Naive B cell (primary cell): Measurements from ENCODE around the gene LRRC45. TPM values are rescaled to one million over a fixed set of nuclear protein-coding genes. Genes with fewer than 3 reads are reported as not detected.

Source experiments
- ATAC-seq, 2 donors: fragments of 150-1000 bp; cut with Tn5 transposase; 2 replicates each; pipeline ENCODE4 v1.10.0; 2021; ENCODE audit warnings: low read depth in 2 of 2, mild to moderate bottlenecking in 2 of 2, moderate library complexity in 2 of 2
- DNase-seq: peaks from one replicate; pipeline ENCODE4 v3.0.0; 2022
- H3K27ac Mint-ChIP-seq, 6 donors: one replicate each; pipeline ENCODE4 v1.8.0; 2020 to 2022; ENCODE audit warnings: mild to moderate bottlenecking in 6 of 6, mixed read lengths in 6 of 6, moderate library complexity in 5 of 6, inconsistent platforms in 2 of 6
- H3K27me3 Mint-ChIP-seq, 3 donors: one replicate each; pipeline ENCODE4 v1.8.0; 2021 to 2022; ENCODE audit warnings: mixed read lengths in 3 of 3, mild to moderate bottlenecking in 1 of 3
- H3K36me3 Mint-ChIP-seq, 2 donors: one replicate each; pipeline ENCODE4 v1.8.0; 2020 to 2022; ENCODE audit warnings: mixed read lengths in 2 of 2, inconsistent platforms in 1 of 2, mild to moderate bottlenecking in 1 of 2
- H3K4me1 Mint-ChIP-seq, 3 donors: one replicate each; pipeline ENCODE4 v1.8.0; 2020 to 2022; ENCODE audit warnings: mixed read lengths in 3 of 3, inconsistent platforms in 1 of 3, mild to moderate bottlenecking in 1 of 3, moderate library complexity in 1 of 3
- H3K4me3 Mint-ChIP-seq, 8 donors: one replicate each; pipeline ENCODE4 v1.8.0; 2020 to 2022; ENCODE audit warnings: mild to moderate bottlenecking in 8 of 8, mixed read lengths in 8 of 8, moderate library complexity in 8 of 8, inconsistent platforms in 2 of 8
- H3K9me3 Mint-ChIP-seq, 7 donors: one replicate each; pipeline ENCODE4 v1.8.0; 2020 to 2022; ENCODE audit warnings: mixed read lengths in 7 of 7, mild to moderate bottlenecking in 5 of 7, inconsistent platforms in 2 of 7, moderate library complexity in 1 of 7
- polyA plus RNA-seq, 6 donors: library from polyadenylated mRNA; unstranded; fragments of 300-500 nt; fragmentation: Illumina TruSeq; gene quantifications; one replicate each; pipeline ENCODE4 v1.2.3, GENCODE V29; 2021; ENCODE audit warnings: low read depth in 6 of 6

LRRC45 gene
- polyA plus RNA-seq, 6 donors from 2014 or later: 1.3 to 4.6 (median 2.6) TPM

GRCh38 chr17:82061047-82061925 is 38.2 kb downstream of the LRRC45 start:
- DNase-seq: no peak

GRCh38 chr17:82062076-82062983 is 39.2 kb downstream of the LRRC45 start:
- H3K4me1 Mint-ChIP-seq: peaks cover 0 to 7% (median 0%) of the 10 kb centered on the region in 3 donors
- peak overlapping the region in 2 of 8 donors; percentile 27 to 30 for H3K4me3 Mint-ChIP-seq
- peak overlapping the region in 1 of 6 donors; percentile 75 for H3K27ac Mint-ChIP-seq
- H3K27me3 Mint-ChIP-seq: no peaks in the 10 kb centered on the region
- ATAC-seq (no peak), DNase-seq (no peak)
- H3K9me3 Mint-ChIP-seq: no peaks in the 10 kb centered on the region
- no peaks in the 10 kb centered on the region for H3K36me3 Mint-ChIP-seq

More at GRCh38 chr17:82061047-82061925, 38.2 kb downstream of the LRRC45 start:
- ATAC-seq: no peak
- Mint-ChIP-seq H3K27ac (peak overlapping the region in 2 of 6 donors; percentile 63 to 67), H3K4me1 (peaks cover 0 to 2% (median 0%) of the 10 kb centered on the region in 3 donors), H3K4me3 (no peak overlapping the region), H3K27me3 (no peaks in the 10 kb centered on the region), H3K36me3 (no peaks in the 10 kb centered on the region), H3K9me3 (no peaks in the 10 kb centered on the region)

GRCh38 chr17:82062984-82063368 is 39.9 kb downstream of the LRRC45 start:
- H3K27ac Mint-ChIP-seq: no peak overlapping the region
- no peaks in the 10 kb centered on the region for H3K36me3 Mint-ChIP-seq
- H3K4me3 Mint-ChIP-seq: peak overlapping the region in 1 of 8 donors; percentile 27
- DNase-seq (no peak), ATAC-seq (no peak)
- no peaks in the 10 kb centered on the region for H3K27me3 Mint-ChIP-seq
- no peaks in the 10 kb centered on the region for H3K9me3 Mint-ChIP-seq
- peaks cover 0 to 8% (median 0%) of the 10 kb centered on the region in 3 donors for H3K4me1 Mint-ChIP-seq

GRCh38 chr17:82063424-82064415 is 40.6 kb downstream of the LRRC45 start:
- ATAC-seq (no peak), DNase-seq (no peak)
- H3K4me3 Mint-ChIP-seq: peak overlapping the region; percentile 67 to 88 (median 78)
- H3K27me3 Mint-ChIP-seq: no peaks in the 10 kb centered on the region
- peaks cover 0 to 8% (median 0%) of the 10 kb centered on the region in 3 donors for H3K4me1 Mint-ChIP-seq
- H3K36me3 Mint-ChIP-seq: no peaks in the 10 kb centered on the region
- H3K27ac Mint-ChIP-seq: peak overlapping the region in 3 of 6 donors; percentile 36 to 76 (median 39)
- H3K9me3 Mint-ChIP-seq: no peaks in the 10 kb centered on the region

GRCh38 chr17:82064433-82065192 is 41.5 kb downstream of the LRRC45 start:
- no peaks in the 10 kb centered on the region for H3K36me3 Mint-ChIP-seq
- H3K9me3 Mint-ChIP-seq: no peaks in the 10 kb centered on the region
- peak overlapping the region in 2 of 6 donors; percentile 39 to 89 for H3K27ac Mint-ChIP-seq
- no peaks in the 10 kb centered on the region for H3K27me3 Mint-ChIP-seq
- peak overlapping the region; percentile 67 to 88 (median 78) for H3K4me3 Mint-ChIP-seq
- no peak for ATAC-seq
- no peak for DNase-seq
- H3K4me1 Mint-ChIP-seq: peaks cover 0 to 8% (median 0%) of the 10 kb centered on the region in 3 donors

GRCh38 chr17:82065193-82065637 is 42.1 kb downstream of the LRRC45 start:
- ATAC-seq: peak; percentile 63 to 71
- no peak for DNase-seq
- H3K9me3 Mint-ChIP-seq: no peaks in the 10 kb centered on the region
- peak overlapping the region in 2 of 6 donors; percentile 38 to 39 for H3K27ac Mint-ChIP-seq
- no peaks in the 10 kb centered on the region for H3K36me3 Mint-ChIP-seq
- peak overlapping the region; percentile 67 to 88 (median 78) for H3K4me3 Mint-ChIP-seq
- peaks cover 0 to 8% (median 0%) of the 10 kb centered on the region in 3 donors for H3K4me1 Mint-ChIP-seq
- H3K27me3 Mint-ChIP-seq: no peaks in the 10 kb centered on the region

- Mint-ChIP-seq H3K4me1 (peaks cover 0 to 8% (median 0%) of the 10 kb centered on the region in 3 donors), H3K9me3 (no peaks in the 10 kb centered on the region), H3K4me3 (peak within 1 kb of the TSS; percentile 78 to 92 (median 86)), H3K27me3 (no peaks in the 10 kb centered on the region), H3K36me3 (no peaks in the 10 kb centered on the region), H3K27ac (peak within 1 kb of the TSS; percentile 54 to 93 (median 90))
- ATAC-seq (peak; percentile 87 to 89), DNase-seq (peak; percentile 64)
Measured at GRCh38 chr17:82065638-82066303, 42.7 kb downstream of the LRRC45 start, which contains the start of gene DUS1L. DUS1L (minus strand) TSS chr17:82065804; CDS start chr17:82065059, 745 bp downstream.

GRCh38 chr17:82070611-82071010 is 47.5 kb downstream of the LRRC45 start:
- Mint-ChIP-seq H3K4me3 (no peak overlapping the region), H3K9me3 (no peaks in the 10 kb centered on the region), H3K4me1 (peaks cover 0 to 8% (median 0%) of the 10 kb centered on the region in 3 donors), H3K36me3 (no peaks in the 10 kb centered on the region), H3K27me3 (no peaks in the 10 kb centered on the region), H3K27ac (peak overlapping the region in 1 of 6 donors; percentile 18)
- no peak for ATAC-seq
- DNase-seq: no peak

GRCh38 chr17:82072827-82073226 is 49.7 kb downstream of the LRRC45 start:
- ATAC-seq: no peak
- Mint-ChIP-seq H3K4me1 (no peaks in the 10 kb centered on the region), H3K4me3 (no peak overlapping the region), H3K27me3 (no peaks in the 10 kb centered on the region), H3K36me3 (no peaks in the 10 kb centered on the region), H3K27ac (no peak overlapping the region), H3K9me3 (no peaks in the 10 kb centered on the region)
- DNase-seq: no peak

- Mint-ChIP-seq H3K9me3 (no peaks in the 10 kb centered on the region), H3K4me3 (no peak overlapping the region), H3K27ac (peak overlapping the region in 1 of 6 donors; percentile 64), H3K36me3 (no peaks in the 10 kb centered on the region), H3K27me3 (no peaks in the 10 kb centered on the region), H3K4me1 (no peaks in the 10 kb centered on the region)
- DNase-seq (no peak), ATAC-seq (no peak)
Measured at GRCh38 chr17:82073446-82073845, 50.3 kb downstream of the LRRC45 start.

- H3K9me3 Mint-ChIP-seq: no peaks in the 10 kb centered on the region
- H3K4me1 Mint-ChIP-seq: no peaks in the 10 kb centered on the region
- ATAC-seq (no peak), DNase-seq (no peak)
- H3K36me3 Mint-ChIP-seq: no peaks in the 10 kb centered on the region
- H3K27ac Mint-ChIP-seq: peak overlapping the region in 1 of 6 donors; percentile 68
- no peak overlapping the region for H3K4me3 Mint-ChIP-seq
- H3K27me3 Mint-ChIP-seq: no peaks in the 10 kb centered on the region
Measured at GRCh38 chr17:82076018-82076784, 53.1 kb downstream of the LRRC45 start.
